ENCODE data around the gene EMX1.
A peak's percentile ranks its signal among the peaks of the same experiment; 100 is the strongest.
"Not testable (repeated sequence)": the region's sequence is repeated elsewhere in the genome, so short reads cannot be mapped to it uniquely, and the experiment has no call there.

EMX1 gene

DNA sequence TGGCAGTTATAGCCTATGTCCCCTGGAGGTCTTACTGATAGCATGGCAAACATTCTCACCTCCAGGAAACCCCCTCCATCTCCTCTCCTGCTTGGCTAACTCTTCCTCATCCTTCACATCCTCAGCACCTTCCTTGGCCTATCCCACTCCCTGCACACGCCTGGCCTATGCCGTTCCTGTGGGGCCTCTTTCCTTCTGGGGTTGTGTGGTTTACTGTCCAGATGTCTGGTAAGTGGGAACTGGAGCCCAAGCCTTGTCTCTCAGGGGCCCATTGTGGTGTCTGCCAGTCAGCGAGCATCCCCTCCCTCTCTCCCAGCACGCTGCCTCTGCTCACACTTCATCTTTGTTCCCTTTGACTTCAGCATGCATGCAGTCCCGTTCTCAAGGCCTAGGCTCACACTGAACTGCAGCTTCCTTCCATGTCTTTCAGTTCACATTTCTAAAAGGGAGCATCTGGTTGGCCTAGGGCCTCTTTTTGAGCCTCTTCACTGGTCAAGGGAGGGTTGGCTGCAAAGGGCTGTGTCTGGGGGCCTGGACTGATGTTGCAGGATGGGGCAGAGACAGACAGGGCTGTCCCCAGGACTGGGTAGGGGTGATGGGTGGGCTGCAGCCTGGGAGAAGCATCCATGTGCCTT is 17.0 kb upstream of the EMX1 start:
- DNase-seq (ENCODE audit: low read depth in 2 of 2), result no peak

DNA sequence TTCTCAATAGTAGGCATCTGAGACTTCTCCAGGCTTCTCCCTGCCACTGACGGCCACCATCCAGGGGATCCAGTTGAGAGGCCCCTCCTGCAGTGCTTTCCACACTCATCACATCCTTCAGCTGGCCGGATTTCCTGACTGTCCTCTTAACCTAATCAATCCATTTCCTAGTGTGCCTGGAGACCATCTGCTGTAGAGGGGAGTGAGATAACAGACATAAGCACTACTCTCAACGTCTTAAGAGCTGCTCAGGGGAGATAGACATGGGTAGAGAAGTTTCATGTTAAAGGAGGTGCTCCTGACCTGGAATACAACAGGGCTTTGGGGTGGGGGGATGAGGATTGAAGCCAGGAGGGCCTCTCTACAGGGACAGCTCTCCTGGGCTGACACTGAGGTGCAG is 15.9 kb upstream of the EMX1 start:
- DNase-seq (ENCODE audit: low read depth in 2 of 2), result no peak

DNA sequence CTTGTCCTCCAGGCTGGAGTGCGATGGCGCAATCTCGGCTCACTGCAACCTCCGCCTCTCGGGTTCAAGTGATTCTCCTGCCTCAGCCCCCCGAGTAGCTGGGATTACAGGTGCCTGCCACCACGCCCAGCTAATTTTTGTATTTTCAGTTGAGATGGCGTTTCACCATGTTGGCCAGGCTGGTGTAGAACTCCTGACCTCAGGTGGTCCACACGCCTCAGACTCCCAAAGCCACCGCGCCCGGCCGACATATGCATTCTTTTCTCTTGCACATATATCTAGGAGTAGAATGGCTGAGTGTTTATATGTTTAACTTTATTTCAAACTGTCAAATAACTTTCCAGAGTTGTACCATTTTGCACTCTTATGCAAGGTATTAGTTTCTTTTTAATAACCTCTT is 9.9 kb upstream of the EMX1 start:
- not testable (repeated sequence) for DNase-seq (ENCODE audit: low read depth in 2 of 2)

DNA sequence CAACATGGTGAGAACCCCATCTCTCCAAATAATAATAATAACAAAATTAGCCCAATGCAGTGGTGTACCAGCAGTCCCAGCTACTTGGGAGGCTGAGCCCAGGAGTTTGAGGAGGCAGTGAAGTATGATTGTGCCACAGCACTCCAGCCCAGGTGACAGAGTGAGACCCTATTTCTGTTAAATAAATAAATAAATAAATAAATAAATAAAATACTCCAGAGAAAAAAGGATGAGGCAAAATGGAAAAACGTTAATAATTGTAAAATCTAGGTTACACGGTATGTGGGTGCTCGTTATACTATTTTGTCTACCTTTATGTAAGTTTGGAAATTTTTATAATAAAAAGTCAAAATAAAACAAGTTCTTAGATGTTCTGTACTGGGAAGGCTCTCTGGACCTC is 8.6 kb upstream of the EMX1 start:
- no peak for DNase-seq (ENCODE audit: low read depth in 2 of 2)

DNA sequence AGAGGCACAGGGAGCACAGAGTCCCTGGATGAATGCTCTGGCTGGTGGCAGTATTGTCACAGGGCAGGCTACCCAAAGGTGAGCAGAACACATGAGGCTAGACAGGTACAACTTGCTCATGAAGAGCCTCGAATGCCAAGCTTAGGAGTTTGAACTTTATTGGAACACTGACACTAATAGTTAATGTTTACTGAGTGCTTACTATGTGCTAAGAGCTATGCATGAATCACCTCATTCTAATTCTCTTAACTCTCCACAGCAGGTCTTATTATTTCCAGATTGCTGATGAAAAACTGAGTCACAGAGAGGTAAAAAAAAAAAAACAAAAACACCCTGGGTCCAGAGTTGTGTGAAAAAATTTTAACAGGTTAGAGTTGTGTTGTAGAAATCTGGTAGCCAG is 6.1 kb upstream of the EMX1 start:
- DNase-seq (ENCODE audit: low read depth in 2 of 2), result no peak

DNA sequence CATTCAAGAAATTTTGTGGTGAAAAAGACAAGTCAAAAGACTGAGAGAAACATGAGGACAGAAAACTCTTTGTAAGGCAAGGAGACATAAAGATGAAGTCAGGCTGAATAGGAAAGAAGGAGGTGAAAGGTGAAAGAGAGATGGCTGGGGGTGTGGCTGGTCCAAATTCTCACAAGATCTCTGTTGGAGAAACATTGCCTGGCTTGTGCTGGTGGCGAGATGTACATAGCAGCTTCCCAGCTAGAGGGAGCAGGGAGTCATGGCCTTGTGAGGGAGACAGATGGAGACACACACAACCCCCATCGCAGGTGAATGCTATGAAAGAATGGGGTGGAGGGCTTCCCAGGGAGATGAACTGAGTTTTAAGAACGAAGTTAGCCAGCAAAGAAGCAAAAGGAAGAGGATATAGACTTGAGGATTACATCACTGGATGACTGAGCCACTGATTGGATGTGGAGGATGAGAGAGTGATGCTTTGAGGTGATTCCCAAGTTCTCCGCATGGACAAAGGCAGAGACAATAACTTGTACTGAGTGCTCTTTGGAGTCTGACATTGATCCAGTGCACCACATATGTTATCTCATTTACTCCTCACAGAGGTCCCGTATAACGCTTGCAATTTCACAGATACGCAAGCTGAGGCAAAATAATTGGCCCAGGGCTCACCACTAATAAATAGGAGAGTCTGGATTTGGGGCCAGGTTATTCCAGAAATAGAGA is 3.7 kb upstream of the EMX1 start:
- no peak for DNase-seq (ENCODE audit: low read depth in 2 of 2)

DNA sequence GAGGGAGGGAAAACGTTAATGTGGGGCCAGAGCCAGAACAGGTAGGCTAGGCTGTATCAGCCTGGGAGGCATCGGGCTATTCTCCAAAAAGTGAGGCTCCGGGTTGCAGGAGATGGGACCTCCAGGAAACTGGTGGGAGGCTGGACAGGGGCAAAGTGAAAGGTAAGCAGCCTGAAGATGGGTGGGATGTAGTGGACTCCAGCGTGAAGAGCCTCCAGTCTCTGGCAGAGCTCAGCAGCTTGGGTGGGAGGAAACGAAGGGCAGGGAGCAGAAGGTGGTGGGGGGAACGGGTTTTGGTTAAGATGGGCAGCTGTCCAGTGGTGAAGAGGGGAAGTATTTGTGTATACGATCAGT is 3.1 kb upstream of the EMX1 start:
- no peak for DNase-seq (ENCODE audit: low read depth in 2 of 2)

DNA sequence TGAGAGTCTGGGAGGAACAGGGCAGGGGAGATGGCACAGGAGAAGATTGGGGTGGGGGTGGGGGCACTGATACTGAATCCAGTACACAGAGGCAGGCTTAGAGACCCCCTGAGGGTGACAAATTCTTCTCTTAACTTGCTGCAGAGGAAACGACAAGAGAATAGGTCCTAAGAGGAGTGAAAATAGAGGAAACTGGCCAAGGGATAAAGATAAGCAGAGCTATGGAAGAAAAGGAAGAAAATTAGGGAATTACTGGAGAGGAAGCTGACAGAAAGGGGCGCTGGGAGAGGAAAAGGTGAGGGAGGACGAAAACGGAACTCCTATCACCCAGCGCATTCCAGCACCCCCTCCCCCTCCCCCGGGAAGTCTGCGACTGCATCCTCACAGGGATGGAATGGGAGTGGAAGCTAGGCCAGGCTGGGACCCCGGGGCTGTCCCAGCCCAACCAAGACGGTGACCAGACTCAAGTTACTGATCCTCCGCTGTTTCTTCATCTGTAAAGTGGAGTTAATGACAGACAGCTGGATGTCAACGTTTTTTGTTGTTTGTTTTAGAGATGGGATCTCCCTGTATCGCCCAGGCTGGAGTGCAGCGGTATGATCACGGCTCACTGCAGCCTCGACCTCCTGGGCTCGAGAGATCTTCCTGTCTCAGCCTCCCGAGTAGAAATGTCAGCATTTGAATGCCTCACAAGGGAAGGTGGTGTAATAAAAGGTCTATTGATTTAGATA is 2.6 kb upstream of the EMX1 start:
- DNase-seq (ENCODE audit: low read depth in 2 of 2), result no peak

DNA sequence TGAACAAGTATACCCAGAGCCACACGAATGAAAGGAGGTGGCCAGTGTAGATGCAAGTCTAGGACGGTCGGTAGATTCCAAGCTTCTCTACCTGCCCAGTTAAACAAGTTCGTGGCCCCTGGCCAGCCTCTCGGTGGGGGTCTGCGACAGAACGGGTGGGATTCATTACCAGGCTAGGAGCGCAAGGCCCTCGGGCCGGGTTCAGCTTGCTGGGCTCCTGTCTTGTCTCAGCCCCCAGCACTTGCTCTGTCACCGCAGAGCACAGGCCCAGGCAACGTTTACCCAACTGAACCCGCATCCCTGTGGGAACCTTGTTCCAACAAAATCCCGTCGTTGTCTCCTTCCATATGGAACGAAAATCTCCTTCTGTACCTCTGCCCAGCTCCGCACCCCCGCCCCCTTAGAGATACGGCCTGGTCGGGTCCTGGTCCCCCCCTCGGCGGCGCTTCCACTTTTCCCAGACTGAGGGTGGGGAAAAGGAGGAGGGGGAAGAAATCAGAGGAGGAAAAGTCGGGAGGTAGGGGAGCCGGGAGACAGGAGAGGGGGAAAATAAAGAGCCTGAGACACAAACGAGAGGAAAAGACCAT is 1.9 kb upstream of the EMX1 start:
- DNase-seq (ENCODE audit: low read depth in 2 of 2), result no peak

DNA sequence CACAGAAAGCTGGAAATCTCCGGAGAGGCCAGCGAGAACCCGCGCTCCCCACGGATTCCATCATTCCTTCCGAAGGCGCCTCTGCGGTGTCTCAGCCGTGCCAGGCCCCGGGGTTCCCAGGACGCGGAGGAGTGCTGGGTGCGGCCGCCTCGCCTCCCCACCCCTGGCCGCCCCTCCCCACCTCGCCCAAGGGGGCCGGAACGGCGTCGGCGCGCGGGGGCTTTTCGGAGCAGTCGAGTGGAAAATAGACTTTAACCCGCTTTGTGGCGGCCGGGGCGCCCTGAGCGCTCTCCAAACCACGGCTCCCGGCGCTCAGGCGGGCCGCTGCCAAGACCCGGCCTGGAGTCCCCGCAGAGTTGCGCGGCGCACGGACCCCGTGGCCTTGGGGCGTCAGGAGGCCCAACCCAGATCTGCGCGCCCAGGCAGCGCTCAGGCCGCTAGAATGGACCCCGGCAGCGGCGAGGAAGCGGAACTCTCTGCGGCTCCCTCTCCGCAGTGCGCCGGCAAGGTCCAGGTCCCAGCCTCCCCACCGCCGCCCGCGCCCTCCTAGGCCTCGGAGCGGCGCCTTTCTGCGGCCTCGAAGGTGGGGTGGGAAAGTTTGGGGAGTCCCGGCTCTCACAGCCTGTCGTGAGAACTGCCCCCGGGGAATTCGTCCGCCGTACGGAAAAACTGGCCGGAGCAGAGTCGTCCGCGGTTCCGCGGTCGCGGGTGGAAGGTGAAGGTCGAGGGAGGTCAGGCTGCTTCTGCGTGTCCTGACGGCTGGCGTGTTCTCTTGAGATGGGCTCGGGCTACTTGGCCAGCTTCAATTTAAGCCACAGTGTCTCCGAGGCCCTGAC is 1.2 kb upstream of the EMX1 start:
- peak in 1 of 2 donors; percentile 43 for DNase-seq (ENCODE audit: low read depth in 2 of 2)

DNA sequence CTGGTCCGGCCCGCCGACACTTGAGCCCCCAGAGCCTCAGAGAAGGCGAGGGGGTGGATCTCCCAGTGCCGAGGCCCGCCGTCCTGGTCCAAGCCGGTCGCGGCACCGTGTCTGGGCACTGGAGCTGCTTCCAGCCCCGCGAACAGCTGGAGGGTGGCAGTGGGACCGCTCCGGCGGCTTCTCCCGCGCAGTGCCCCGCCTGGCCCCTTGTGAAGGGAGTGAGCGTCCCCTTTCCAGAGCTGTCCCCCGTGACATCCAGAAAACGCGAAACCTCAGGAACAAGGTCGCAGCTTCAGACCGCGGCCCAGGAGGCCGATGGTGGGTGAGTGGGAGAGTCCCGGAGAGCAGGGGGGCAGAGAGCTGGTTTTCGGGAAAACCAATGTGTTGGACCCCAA is 579 bp upstream of the EMX1 start:
- no peak for DNase-seq (ENCODE audit: low read depth in 2 of 2)

DNA sequence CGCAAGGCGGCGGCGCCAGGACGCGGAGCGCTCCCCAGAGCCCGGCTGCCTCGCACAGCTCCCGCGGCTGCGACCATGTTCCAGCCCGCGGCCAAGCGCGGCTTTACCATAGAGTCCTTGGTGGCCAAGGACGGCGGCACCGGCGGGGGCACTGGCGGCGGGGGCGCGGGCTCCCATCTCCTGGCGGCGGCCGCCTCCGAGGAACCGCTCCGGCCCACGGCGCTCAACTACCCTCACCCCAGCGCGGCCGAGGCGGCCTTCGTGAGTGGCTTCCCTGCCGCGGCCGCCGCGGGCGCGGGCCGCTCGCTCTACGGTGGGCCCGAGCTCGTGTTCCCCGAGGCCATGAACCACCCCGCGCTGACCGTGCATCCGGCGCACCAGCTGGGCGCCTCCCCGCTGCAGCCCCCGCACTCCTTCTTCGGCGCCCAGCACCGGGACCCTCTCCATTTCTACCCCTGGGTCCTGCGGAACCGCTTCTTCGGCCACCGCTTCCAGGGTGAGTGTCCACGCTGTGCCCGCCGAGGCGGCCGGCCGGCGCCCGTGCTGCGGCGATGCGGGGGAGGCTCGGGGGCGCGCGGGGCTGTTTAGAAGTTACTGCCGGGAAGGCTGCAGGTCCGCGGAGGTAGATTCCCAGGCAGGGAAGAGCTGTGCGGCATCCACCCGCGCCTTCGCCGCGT is 696 bp downstream of the EMX1 start:
- no peak for DNase-seq (ENCODE audit: low read depth in 2 of 2)

DNA sequence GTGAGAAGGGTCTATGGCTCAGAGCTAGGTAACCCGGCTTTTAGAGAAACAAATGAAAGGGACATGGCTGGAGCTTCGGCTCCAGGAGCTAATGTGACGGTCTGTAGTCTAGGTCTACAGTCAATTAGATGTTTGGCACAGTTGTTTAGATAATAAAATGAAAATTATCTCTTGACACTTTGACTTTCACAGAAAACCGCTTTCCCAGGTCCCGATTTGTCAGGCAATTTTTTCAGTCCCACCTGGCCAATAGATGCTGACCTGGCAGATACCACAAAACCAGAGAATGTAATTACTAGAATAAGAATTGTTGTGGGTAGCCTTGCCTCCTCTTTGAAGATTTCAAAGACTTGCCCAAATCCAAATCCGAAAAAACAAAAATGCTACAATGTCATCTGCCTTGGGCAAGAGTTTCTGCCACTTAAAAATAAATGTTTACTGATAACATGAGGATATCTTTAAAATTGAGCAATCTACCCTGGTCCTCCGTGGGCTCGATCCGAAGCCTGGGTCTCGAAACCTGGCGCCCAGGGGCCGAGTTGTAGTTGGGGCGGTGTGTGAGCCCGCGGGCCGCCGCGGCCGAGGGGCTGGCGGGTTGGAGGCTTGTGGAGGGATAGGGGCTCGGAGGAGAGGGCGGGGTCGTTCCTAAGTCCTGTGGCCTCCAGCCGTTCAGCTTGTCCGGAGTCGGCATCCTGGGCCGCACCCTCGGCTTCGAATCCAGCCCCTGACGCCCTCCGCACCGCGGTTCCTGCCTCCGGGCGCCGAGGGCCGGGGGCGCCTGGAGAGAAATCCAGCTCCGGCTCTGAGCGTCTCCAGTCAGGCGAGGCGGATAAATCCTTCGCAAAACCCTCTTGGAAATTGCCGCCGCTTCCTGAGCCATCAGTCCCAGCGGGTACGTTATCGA is 2.3 kb downstream of the EMX1 start:
- no peak for DNase-seq (ENCODE audit: low read depth in 2 of 2)

DNA sequence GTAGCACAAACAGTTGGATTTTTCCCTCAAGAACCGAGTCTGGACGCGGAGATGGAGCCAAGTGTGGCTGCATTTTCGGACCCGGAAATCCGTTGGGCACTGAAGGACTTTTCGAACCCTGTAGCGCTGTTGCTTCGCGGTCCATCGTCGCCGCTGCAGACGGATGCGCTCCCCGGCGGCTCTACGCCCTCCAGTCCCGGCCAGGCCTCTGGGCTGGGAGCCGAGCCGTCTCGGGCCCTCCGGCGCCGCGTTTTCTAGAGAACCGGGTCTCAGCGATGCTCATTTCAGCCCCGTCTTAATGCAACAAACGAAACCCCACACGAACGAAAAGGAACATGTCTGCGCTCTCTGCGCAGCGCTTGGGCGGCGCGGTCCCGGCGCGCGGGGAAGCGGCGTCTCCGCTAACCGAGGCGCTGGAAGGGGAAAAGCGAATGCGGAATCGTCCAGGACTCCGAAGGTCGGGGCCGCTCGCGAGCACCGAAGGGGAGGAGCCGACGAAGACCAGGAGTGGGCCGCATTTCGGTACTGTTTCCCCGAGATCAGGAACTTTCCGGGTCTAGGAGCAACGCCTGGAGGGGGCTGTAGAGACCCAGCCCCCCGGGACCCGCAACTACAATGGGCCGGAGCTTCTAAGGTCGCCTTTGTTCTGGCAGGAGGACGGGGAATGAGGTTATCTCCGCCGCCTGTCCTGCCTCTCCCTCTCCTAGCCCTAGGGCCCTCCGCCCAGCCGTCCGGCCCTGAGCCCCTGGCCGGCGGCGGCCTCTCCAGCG is 3.2 kb downstream of the EMX1 start:
- no peak for DNase-seq (ENCODE audit: low read depth in 2 of 2)

DNA sequence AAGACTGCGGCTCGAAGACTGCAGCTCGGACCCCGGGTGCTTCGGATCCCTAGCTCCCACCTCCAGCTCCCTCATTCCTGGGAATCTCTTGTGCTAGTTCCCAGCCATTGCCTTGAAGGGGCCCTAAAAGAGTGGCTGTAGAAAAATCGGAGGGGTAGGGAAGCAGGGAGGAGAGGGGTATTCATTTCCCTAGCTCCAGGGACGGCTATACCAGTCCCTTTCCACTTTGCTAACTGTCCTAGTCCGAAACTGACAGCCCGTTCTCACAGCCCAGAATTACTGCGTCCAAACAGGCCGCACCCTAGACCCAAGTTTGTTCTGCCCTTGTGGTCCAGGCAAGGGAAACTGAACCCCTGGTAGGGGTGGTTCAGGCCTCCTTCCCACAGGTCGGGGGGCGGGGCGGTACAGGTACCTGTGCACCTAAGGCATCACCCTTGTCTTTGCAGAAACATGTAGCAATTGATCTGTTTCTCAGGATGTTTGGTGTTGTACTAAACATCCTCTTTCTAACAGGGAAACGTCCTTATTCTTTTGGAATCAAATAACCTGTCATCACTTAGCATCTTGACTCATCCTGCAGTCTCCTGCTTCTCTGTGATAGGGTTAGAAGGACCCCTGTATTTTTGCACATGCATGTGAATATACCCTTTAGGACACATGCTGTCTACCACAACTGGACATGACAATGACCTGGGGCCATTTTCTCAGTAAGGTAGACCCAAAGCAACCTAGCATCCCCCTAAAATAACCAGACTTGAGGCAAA is 4.0 kb downstream of the EMX1 start:
- no peak for DNase-seq (ENCODE audit: low read depth in 2 of 2)

DNA sequence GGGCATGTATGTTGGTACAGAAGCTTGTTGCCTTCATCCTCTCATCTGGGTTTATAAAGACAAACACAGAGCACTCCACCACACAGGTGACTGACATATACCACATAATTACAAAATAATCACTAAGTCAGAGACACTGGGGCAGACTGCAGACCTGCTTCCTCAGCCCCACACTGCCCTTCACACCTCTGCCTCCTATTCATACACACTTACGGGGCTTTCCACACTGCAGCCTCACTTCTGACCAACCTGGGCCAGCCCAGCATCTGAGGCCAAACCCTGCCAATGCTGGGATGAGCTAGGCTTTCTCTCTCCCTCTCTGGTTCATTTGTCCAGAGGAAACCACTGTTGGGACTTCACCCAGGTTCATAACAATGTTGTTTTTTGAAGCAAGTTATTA is 4.5 kb downstream of the EMX1 start:
- DNase-seq (ENCODE audit: low read depth in 2 of 2), result no peak

DNA sequence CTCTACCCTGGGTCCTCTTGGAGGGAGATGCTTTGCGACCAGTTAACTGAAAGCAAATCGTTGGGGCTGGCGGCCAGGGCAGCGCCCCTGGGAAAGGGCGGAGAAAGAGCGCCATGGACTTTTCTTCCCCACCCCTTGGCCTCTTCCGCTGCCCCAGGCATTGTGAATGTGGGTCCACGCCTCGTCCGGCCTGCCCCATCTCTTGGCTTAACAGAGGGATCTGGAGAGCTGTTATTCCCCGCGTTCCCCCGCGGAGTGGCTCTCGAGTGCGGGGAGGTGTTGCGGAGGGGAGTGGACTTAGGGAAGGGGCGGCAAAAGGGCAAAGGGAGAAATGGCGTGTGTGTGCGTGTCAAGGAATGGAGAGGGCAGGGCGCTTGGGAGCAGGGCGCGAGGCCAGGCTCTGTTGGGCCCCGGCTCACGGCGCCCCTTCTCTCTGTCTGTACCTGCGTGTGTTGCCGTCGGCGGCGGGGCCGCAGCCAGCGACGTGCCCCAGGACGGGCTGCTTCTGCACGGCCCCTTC is 6.6 kb downstream of the EMX1 start:
- DNase-seq (ENCODE audit: low read depth in 2 of 2), result no peak
